ENCODE results near the gene PRM1. TPM values are rescaled to one million over a fixed set of nuclear protein-coding genes. Genes with fewer than 3 reads are reported as not detected.

Gene PRM1
- total RNA-seq, 1 donor from 2014 or later = not detected

DNA sequence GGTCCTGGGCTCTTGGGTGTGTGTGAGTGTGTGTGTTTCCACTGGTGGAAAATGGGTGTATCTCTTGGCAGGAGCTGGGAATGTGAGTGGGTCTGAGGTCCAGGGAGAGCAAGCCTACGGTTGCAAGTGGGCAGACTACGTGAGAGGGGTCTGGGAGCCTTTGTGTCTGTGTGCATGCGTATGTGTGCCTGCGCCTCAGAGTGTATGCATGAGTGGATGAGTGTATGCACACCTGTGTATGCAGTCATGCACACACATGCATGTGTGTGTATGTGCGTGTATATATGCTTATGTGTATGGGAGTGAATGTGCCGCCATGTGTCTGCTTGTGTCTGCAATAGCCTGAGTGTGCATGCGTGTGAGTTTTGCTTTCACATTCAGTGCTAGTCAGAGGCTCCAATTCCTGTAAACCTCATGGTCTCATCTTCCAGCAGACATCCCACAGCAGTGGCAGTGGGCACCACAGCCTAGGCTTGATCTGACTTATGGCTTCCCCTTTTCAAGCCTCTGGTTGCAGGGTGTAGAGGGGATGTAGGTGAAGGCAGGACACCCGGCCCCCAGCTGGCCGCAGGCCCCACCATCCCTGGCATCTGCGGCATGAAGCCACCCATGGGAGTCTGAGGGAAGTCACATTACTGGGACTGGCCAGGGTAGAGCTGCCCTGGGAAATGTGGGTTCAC, 44.4 kb upstream of the PRM1 start:
- TF ChIP-seq, protein P1, sequence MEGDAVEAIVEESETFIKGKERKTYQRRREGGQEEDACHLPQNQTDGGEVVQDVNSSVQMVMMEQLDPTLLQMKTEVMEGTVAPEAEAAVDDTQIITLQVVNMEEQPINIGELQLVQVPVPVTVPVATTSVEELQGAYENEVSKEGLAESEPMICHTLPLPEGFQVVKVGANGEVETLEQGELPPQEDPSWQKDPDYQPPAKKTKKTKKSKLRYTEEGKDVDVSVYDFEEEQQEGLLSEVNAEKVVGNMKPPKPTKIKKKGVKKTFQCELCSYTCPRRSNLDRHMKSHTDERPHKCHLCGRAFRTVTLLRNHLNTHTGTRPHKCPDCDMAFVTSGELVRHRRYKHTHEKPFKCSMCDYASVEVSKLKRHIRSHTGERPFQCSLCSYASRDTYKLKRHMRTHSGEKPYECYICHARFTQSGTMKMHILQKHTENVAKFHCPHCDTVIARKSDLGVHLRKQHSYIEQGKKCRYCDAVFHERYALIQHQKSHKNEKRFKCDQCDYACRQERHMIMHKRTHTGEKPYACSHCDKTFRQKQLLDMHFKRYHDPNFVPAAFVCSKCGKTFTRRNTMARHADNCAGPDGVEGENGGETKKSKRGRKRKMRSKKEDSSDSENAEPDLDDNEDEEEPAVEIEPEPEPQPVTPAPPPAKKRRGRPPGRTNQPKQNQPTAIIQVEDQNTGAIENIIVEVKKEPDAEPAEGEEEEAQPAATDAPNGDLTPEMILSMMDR (IDR thresholded peaks at IDR 0.05) = no peak
- Mint-ChIP-seq H3K9me3 (ENCODE audit: unreplicated experiment) (no peaks in the 10 kb centered on the region), H3K4me1 (ENCODE audit: unreplicated experiment) (peaks cover 54% of the 10 kb centered on the region), H3K27ac (ENCODE audit: unreplicated experiment) (no peak overlapping the region), H3K36me3 (ENCODE audit: unreplicated experiment) (no peaks in the 10 kb centered on the region), H3K27me3 (ENCODE audit: unreplicated experiment) (no peaks in the 10 kb centered on the region), H3K4me3 (ENCODE audit: unreplicated experiment) (no peak overlapping the region)
- DNase-seq (ENCODE audit: extremely low spot score, unreplicated experiment) = no peak

DNA sequence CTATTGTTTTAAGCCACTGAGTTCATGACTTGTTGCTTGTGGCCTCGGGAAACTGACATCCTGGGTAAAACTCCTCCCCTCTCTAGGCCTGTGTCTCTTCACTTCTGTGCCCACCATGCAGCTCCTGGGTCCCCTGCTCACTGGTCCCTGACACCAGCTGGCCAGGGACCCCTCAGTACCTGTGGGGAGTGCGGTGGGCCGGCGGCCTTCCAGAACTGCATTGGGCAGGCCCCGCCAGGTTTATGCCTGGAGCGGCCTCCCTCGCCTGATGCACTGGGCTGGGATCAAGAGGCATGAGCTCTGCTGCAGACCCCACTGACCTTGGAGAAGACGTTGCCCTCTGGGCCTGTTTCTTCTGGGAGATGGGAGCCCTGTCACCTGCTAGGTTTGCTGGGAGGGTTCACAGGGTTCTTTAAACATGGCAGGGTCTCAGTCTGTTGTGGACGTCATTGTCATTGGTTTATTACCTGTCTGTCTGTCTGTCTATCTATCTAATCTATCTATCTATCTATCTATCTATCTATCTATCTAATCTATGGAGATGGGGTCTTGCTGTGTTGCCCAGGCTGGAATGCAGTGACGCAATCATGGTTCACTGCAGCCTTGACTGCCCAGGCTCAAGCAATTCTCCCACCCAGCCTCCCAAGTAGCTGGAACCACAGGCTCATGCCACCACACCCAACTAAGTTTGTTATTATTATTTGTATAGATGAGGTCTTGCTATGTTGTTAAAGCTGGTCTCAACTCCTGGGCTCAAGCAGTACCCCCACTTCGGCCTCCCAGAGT, 42.6 kb upstream of the PRM1 start:
- TF ChIP-seq, protein P1 (IDR thresholded peaks at IDR 0.05) = no peak
- Mint-ChIP-seq H3K36me3 (ENCODE audit: unreplicated experiment) (no peaks in the 10 kb centered on the region), H3K27ac (ENCODE audit: unreplicated experiment) (no peak overlapping the region), H3K4me1 (ENCODE audit: unreplicated experiment) (peaks cover 40% of the 10 kb centered on the region), H3K27me3 (ENCODE audit: unreplicated experiment) (no peaks in the 10 kb centered on the region), H3K4me3 (ENCODE audit: unreplicated experiment) (no peak overlapping the region), H3K9me3 (ENCODE audit: unreplicated experiment) (no peaks in the 10 kb centered on the region)
- no peak for DNase-seq (ENCODE audit: extremely low spot score, unreplicated experiment)

DNA sequence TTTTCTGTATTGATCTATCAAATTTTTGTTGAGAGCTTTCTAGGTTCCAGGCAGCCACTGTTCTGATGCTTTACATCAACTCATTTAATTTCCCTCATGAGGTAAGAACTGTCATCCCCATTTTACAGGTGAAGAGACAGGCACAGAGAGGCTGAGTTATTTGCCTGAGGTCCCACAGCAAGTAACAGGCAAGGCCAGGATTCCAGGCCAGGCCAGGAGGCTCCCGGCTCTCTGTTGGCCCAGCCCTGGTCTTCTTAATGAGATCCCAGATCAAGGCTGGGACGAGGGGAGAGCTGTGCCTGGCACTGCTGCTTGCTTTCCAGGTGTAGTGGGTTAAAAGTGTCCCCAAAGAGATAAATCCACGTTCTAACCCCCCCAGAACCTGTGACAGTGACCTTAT, 41.7 kb upstream of the PRM1 start:
- H3K27ac Mint-ChIP-seq (ENCODE audit: unreplicated experiment) = no peak overlapping the region

DNA sequence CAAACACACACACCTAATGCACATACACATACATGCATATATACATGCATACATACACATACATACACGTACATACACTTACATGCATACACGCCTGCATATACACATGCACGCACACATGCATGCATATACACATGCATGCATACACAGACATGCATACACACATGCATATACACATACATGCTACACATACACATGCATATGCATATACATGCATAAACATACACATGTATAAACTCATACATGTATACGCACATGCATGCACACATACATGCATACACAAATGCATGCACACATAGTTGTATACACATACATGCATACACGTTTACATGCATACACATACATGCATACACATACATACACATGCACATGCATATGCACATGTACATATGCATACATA, 40.5 kb upstream of the PRM1 start:
- Mint-ChIP-seq H3K9me3 (ENCODE audit: unreplicated experiment) (no peaks in the 10 kb centered on the region), H3K4me1 (ENCODE audit: unreplicated experiment) (peaks cover 22% of the 10 kb centered on the region)

More for the DNA sequence above, 41.7 kb upstream of the PRM1 start:
- Mint-ChIP-seq H3K9me3 (ENCODE audit: unreplicated experiment) (no peaks in the 10 kb centered on the region), H3K27me3 (ENCODE audit: unreplicated experiment) (no peaks in the 10 kb centered on the region), H3K36me3 (ENCODE audit: unreplicated experiment) (no peaks in the 10 kb centered on the region), H3K4me1 (ENCODE audit: unreplicated experiment) (peaks cover 31% of the 10 kb centered on the region), H3K4me3 (ENCODE audit: unreplicated experiment) (no peak overlapping the region)
- TF ChIP-seq, protein P1 (IDR thresholded peaks at IDR 0.05) = no peak
- no peak for DNase-seq (ENCODE audit: extremely low spot score, unreplicated experiment)

DNA sequence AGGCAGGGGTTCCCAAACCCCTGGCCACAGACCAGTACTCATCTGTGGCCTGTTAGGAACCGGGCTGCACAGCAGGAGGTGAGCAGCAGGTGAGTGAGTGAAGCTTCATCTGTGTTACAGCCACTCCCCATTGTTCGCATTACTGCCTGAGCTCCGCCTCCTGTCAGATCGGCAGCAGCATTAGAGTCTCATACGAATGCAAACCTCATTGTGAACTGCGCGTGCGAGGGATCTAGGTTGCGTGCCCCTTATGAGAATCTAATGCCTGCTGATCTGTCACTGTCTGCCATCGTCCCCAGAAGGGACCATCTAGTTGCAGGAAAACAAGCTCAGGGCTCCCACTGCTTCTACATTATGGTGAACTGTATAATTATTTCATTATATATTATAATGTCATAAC, 39.0 kb upstream of the PRM1 start:
- H3K27ac Mint-ChIP-seq (ENCODE audit: unreplicated experiment) = no peak overlapping the region
- TF ChIP-seq, protein P1 (IDR thresholded peaks at IDR 0.05) = no peak
- DNase-seq (ENCODE audit: extremely low spot score, unreplicated experiment) = no peak
- no peak overlapping the region for H3K4me3 Mint-ChIP-seq (ENCODE audit: unreplicated experiment)
- H3K4me1 Mint-ChIP-seq (ENCODE audit: unreplicated experiment) = peaks cover 28% of the 10 kb centered on the region
- H3K9me3 Mint-ChIP-seq (ENCODE audit: unreplicated experiment) = no peaks in the 10 kb centered on the region
- no peaks in the 10 kb centered on the region for H3K36me3 Mint-ChIP-seq (ENCODE audit: unreplicated experiment)
- no peaks in the 10 kb centered on the region for H3K27me3 Mint-ChIP-seq (ENCODE audit: unreplicated experiment)

More for the DNA sequence above, 40.5 kb upstream of the PRM1 start:
- no peak overlapping the region for H3K4me3 Mint-ChIP-seq (ENCODE audit: unreplicated experiment)
- H3K27ac Mint-ChIP-seq (ENCODE audit: unreplicated experiment) = no peak overlapping the region
- no peak for DNase-seq (ENCODE audit: extremely low spot score, unreplicated experiment)
- H3K36me3 Mint-ChIP-seq (ENCODE audit: unreplicated experiment) = no peaks in the 10 kb centered on the region
- no peaks in the 10 kb centered on the region for H3K27me3 Mint-ChIP-seq (ENCODE audit: unreplicated experiment)
- TF ChIP-seq, protein P1 (IDR thresholded peaks at IDR 0.05) = no peak
